ENCODE measurements around the gene EPB41L5. TPM values are rescaled to one million over a fixed set of nuclear protein-coding genes. Genes with fewer than 3 reads are reported as not detected.

Gene EPB41L5
- total RNA-seq, 4 donors from 2014 or later, result 13.7 to 49.7 (median 21.1) TPM

- WGBS, 2 donors (ENCODE audit: low coverage in 1 of 2), result 93 to 94% methylated on average over 1 of the region's 1 CpG
- H3K27ac ChIP-seq, result no peak overlapping the region
- H3K4me3 ChIP-seq, result no peak overlapping the region
- no peak for ATAC-seq
- H3K36me3 ChIP-seq, result peaks cover 0 to 37% of the 10 kb centered on the region in 2 donors
- TF ChIP-seq POLR2AphosphoS5 (IDR thresholded peaks at IDR 0.05), result no peak
- no peak for TF ChIP-seq EP300 (IDR thresholded peaks at IDR 0.05)
- no peak for TF ChIP-seq CTCF (IDR thresholded peaks at IDR 0.05)
- no peak for TF ChIP-seq POLR2A (IDR thresholded peaks at IDR 0.05)
- no peaks in the 10 kb centered on the region for H3K4me1 ChIP-seq
- H3K9me3 ChIP-seq, result no peaks in the 10 kb centered on the region
- H3K27me3 ChIP-seq, result no peaks in the 10 kb centered on the region
Observed at GRCh38 chr2:120075545-120075944, 62.7 kb downstream of the EPB41L5 start.

GRCh38 chr2:120077896-120078295, 65.0 kb downstream of the EPB41L5 start:
- no peaks in the 10 kb centered on the region for H3K27me3 ChIP-seq
- 48 to 72% methylated on average over 2 to 3 of the region's 3 CpGs for WGBS, 2 donors (ENCODE audit: low coverage in 1 of 2)

GRCh38 chr2:120079647-120080046, 66.8 kb downstream of the EPB41L5 start:
- WGBS, 2 donors (ENCODE audit: low coverage in 1 of 2), result 78% methylated on average over 2 of the region's 2 CpGs; no CpG with 5 or more reads in 1 of the 2 donors
- H3K9me3 ChIP-seq, result no peaks in the 10 kb centered on the region
- H3K36me3 ChIP-seq, result peaks cover 0 to 41% of the 10 kb centered on the region in 2 donors
- no peaks in the 10 kb centered on the region for H3K27me3 ChIP-seq
- no peak for ATAC-seq
- H3K27ac ChIP-seq, result no peak overlapping the region
- no peaks in the 10 kb centered on the region for H3K4me1 ChIP-seq
- TF ChIP-seq EP300 (IDR thresholded peaks at IDR 0.05) (no peak), POLR2AphosphoS5 (IDR thresholded peaks at IDR 0.05) (no peak), CTCF (IDR thresholded peaks at IDR 0.05) (no peak), POLR2A (IDR thresholded peaks at IDR 0.05) (no peak)
- H3K4me3 ChIP-seq, result no peak overlapping the region

More at GRCh38 chr2:120077896-120078295, 65.0 kb downstream of the EPB41L5 start:
- peaks cover 0 to 37% of the 10 kb centered on the region in 2 donors for H3K36me3 ChIP-seq
- no peak overlapping the region for H3K4me3 ChIP-seq
- no peaks in the 10 kb centered on the region for H3K9me3 ChIP-seq
- H3K27ac ChIP-seq, result no peak overlapping the region
- H3K4me1 ChIP-seq, result no peaks in the 10 kb centered on the region
- ATAC-seq, result no peak
- TF ChIP-seq EP300 (IDR thresholded peaks at IDR 0.05) (no peak), POLR2A (IDR thresholded peaks at IDR 0.05) (no peak), CTCF (IDR thresholded peaks at IDR 0.05) (no peak), POLR2AphosphoS5 (IDR thresholded peaks at IDR 0.05) (no peak)

- Histone ChIP-seq H3K27me3 (no peaks in the 10 kb centered on the region), H3K27ac (no peak overlapping the region), H3K4me3 (no peak overlapping the region), H3K36me3 (peaks cover 0 to 73% of the 10 kb centered on the region in 2 donors), H3K9me3 (no peaks in the 10 kb centered on the region), H3K4me1 (no peaks in the 10 kb centered on the region)
- TF ChIP-seq POLR2AphosphoS5 (IDR thresholded peaks at IDR 0.05), result no peak
- WGBS, 2 donors (ENCODE audit: low coverage in 1 of 2), result 80 to 88% methylated on average over 2 to 3 of the region's 3 CpGs
- ATAC-seq, result no peak
Observed at GRCh38 chr2:120091436-120091835, 78.6 kb downstream of the EPB41L5 start.

GRCh38 chr2:120094795-120095194, 81.9 kb downstream of the EPB41L5 start:
- H3K27ac ChIP-seq, result no peak overlapping the region
- WGBS, 2 donors (ENCODE audit: low coverage in 1 of 2), result 89 to 100% methylated on average over 1 of the region's 1 CpG
- no peaks in the 10 kb centered on the region for H3K4me1 ChIP-seq
- ATAC-seq, result no peak
- no peaks in the 10 kb centered on the region for H3K9me3 ChIP-seq
- no peaks in the 10 kb centered on the region for H3K27me3 ChIP-seq
- peaks cover 0 to 65% of the 10 kb centered on the region in 2 donors for H3K36me3 ChIP-seq
- H3K4me3 ChIP-seq, result no peak overlapping the region
- TF ChIP-seq CTCF (IDR thresholded peaks at IDR 0.05), result no peak
- TF ChIP-seq EP300 (IDR thresholded peaks at IDR 0.05), result no peak
- no peak for TF ChIP-seq POLR2A (IDR thresholded peaks at IDR 0.05)
- no peak for TF ChIP-seq POLR2AphosphoS5 (IDR thresholded peaks at IDR 0.05)
